NCI-H1417 (cell line): ENCODE results near the gene PLPP7.

ENCODE experiments used
- DNase-seq, 3 experiments: peaks; one replicate each; lab custom pipeline; 2025; lab: John Stamatoyannopoulos, UW

Gene PLPP7

GRCh38 chr9:131281119-131281965 is 8.2 kb upstream of the PLPP7 start:
- no peak for DNase-seq

DNA sequence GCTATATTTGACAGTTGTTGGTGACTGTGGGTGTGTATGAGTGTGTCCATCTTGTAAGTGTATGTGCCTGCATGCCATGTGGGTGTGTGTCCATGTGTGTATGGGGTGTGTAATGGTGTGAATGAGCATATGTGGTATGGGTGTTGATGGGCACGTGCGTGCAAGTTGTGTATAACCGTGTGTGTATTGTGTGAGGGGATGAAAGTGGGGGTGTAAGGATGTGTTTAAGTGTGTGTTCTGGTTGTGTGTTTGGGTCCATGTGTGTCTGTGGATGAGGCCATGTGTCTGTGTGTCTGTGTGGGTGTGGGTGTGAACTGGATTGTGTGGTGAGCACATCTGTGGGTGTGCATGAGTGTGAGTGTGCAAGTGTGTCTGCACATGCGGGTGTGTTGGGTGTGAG is 7.3 kb upstream of the PLPP7 start:
- DNase-seq = no peak

DNA sequence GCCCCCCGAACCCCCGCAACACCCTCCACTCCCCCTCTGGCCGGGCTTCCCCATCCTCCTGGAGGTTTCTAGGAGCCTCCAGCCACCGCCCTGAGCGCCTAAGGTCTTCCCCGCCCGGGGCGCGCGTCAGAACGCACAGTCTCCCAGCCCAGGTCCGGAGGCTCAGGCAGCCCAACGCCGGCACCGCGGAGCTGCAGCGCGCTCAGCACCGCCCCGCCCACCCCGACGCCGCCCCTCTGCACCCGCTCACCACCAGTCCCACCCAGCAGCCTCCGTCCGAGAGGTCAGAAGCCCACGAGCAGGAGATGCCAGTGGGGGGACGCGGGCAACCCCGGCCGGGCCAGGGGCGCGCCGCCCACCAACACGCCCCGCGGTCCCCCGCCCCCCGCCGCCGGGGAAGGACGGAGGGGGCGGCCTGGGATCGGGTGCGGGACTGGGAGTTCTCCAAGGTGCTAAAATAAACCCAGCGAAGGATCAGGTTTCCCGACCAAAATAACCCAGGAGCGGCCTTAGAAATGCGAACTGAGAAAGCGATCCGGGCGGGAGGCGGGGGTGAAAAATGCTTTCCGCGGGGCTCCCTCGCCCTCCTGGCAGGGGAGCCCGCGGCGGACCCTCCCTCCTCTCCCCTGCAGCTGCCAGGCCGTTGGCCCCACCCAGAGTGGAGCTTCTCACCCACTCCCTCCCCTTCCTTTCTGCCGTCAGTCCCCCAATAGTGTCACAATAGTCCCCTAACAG is 6.7 kb upstream of the PLPP7 start:
- peak in 2 of 3 experiments; percentile 18 to 39 for DNase-seq

- no peak for DNase-seq
These were observed 4.7 kb upstream of the PLPP7 start for GRCh38 chr9:131284856-131285255.

DNA sequence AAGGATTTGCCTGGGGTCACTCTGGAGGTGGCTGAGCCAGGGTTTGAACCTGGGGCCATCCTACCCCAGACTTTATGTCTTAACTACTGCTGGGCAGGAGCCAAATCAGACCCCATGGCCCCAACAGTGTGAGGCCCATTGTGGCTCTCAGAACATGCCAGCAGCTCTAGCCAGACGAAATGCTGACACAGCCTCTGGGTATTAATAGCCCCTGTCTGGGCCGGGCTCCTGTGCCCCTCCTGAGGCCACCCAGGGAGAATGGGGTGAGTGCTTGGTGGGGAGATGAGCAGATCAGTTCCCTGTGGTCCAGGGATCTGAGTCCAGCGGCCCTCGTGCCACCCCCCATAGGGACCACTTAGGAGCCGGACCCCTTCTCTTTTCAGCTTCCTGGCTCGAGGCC is 2.2 kb upstream of the PLPP7 start:
- no peak for DNase-seq

GRCh38 chr9:131288217-131288616 is 1.3 kb upstream of the PLPP7 start:
- no peak for DNase-seq

DNA sequence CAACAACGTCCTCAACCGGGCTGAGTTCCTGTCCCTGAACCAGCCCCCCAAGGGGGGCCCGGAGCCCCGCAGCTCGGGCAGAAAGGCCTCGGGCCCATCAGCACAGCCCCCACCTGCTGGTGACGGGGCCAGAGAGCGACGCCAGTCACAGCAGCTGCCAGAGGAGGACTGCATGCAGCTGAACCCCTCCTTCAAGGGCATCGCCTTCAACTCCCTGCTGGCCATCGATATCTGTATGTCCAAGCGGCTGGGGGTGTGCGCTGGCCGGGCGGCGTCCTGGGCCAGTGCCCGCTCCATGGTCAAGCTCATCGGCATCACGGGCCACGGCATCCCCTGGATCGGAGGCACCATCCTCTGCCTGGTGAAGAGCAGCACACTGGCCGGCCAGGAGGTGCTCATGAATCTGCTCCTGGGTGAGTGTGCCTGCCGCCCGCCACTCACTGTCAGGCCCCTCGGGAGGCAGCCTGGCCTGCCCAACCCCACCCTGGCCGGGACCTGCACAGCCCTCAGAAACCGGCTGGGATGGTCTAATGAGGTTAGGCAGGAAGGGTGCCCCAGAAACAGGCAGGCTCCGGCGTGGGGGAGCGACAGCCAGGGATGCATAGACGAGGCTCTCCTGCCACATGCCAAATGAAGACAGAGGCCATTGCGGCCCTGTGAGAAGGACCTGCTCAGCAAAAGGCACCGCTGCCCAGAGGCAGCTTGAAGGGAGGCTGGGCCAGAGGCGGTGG is 678 bp downstream of the PLPP7 start:
- peak in 2 of 3 experiments; percentile 51 to 65 for DNase-seq

GRCh38 chr9:131290767-131291370 is 1.3 kb downstream of the PLPP7 start:
- DNase-seq = no peak

DNA sequence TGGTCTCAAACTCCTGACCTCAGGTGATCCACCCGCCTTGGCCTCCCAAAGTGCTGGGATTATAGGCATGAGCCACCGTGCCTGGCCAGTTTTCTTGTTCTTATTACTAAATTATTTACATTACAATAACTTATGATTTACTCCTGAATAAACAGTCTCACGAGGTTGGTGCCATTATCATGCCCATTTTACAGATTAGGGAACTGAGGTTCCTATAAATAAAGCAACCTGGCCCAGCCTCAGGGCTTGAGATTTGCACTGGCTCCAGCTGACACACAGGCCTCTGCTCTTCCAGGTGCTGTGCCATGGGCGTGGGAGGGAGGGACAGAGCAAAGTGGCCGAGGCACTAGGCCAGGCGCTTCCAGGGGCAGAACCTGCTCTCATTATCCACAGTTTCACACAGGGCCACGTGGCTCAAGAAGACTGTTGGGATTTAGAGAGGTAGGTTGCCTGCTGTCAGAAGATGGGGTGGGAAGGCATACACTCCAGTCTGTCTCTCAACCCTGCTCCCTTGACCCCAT is 2.3 kb downstream of the PLPP7 start:
- DNase-seq = no peak

DNA sequence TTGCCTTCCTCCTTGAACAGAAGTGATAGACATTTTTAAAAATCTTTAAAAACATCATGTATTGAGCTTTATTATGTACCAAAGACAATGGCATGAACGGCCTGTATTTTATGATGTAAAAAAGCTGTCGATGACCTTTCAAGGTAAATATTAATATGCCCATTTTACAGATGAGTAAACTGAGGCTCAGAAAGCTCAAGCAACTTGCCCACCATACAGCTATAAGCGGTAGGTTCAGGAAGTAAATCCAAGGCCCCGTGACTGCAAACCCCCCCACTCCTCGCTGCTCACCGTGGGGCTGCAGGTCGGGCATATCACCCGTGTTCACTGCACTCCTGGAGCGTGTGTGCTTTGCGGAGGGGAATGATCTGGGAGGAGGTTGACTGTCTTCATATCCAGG is 3.4 kb downstream of the PLPP7 start:
- no peak for DNase-seq

DNA sequence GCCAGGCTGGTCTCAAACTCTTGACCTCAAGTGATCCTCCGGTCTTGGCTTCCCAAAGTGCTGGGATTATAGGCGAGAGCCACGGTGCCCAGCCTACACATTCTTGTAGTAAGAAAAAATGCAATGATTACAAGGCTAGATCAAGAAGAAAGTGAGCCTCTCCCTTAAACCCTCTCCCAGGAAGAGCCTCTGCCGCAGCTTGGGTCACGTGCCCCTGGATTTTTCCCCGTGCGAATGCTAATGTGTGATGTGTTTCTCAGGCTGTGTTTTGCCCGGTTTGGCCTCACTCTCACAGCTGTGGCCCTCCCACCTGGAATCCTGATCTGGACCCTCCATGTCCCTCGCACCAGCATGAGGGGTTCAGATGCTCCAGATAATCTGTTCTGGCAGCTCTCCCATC is 6.9 kb downstream of the PLPP7 start:
- no peak for DNase-seq

GRCh38 chr9:131296906-131297500 is 7.5 kb downstream of the PLPP7 start:
- DNase-seq = no peak

- no peak for DNase-seq
These were observed 8.4 kb downstream of the PLPP7 start for GRCh38 chr9:131297903-131298302.

DNA sequence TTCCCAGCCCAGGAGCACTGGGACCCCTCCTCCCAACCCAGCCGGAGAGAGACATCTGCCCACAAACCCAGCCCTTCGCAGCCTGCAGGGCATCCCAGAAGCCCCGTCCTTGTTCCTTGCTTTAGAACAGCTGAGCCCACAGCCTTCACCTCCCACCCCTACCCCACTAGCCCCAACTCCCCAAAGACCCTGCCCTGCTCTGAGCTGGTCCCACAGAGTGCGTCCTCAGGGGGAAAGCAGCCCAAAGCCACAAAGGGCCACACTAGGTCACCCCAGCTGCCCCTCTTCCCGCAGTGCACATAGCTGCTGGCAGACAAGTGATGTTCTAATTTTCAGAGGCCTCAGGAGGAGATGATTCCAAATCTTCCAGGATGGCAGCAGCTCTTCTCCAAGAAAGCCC is 8.8 kb downstream of the PLPP7 start:
- no peak for DNase-seq

DNA sequence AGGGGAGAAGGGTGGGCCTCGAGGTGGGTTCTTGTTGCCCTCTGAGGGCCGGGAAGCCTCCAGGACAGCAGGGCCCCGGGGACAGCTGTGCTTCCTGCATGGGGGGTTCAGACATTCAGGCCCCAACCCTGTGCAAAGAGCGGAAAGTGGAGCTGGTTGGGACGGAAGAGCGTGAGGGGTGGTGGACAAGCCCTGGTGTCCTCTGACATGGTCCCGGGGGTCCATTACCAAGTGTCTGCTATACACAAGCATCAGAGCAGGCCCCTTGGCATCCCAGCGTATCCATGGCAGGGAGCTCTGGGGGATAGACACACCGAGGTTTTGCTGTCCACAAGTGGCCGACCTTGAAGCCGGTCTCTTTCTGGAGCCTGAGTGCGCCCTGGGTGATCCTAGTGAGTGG is 9.3 kb downstream of the PLPP7 start:
- DNase-seq = no peak

DNA sequence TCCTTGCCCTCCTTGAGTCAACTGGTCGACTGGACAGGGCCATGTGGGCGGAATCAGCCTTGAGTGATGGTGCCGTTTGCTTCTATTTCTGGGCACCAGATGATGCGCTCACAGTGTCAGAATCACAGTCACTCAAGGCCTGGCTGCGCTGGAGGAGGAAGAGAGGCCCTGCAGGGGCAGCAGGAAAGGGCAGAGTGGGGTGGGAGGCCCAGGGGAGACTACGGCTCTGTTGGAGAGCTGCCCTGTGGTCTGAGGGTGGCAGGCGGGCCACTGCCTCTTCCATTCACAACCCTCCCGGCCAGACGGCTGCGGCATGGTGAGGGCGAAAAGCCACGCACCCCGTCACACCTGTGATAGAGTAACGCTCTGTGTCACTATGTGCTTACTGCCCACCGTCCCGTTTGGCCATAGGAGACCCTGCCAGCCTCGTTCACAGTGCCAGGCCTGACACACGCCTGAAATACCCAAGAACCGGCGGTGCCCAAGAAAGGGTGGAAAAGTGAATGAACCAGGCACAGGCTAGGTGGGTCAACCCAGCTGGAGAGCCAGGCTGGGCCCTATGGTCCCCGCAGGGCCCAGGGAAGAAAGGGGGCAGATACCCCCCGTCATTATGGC is 9.9 kb downstream of the PLPP7 start:
- no peak for DNase-seq

DNA sequence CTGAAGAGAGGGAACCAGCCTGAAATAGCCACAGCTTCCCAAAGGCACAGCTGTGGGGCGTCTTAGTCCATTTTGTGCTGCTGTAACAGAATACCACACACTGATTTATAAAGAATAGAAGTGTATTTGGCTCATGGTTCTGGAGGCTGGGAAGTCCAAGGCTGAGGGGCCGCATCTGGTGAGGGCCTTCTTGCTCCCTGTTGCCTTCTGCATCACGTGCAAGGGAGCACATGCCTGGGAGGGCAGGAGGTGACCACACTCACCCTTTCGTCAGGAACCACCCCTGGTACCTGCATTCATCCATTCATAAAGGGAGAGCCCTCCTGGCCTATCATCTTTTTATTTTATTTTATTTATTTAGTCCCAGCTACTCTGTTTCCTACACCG is 10.4 kb downstream of the PLPP7 start:
- no peak for DNase-seq

DNA sequence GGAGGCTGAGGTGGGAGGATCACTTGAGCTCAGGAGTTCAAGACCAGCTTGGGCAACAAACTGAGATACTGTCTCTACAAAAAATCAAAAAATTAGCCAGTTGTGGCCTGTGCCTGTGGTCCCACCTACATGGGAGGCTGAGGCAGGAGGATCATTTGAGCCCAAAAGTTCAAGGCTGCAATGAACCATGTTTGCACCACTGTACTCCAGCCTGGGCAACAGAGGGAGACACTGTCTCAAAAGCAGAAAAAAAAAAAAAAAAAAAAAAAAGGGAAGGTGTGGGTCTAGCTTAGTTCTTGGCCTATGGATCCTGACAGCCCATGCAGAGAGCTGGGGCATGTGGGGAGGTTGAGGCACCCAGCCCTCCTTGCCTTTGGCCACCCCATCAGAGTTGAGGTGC is 10.9 kb downstream of the PLPP7 start:
- no peak for DNase-seq

DNA sequence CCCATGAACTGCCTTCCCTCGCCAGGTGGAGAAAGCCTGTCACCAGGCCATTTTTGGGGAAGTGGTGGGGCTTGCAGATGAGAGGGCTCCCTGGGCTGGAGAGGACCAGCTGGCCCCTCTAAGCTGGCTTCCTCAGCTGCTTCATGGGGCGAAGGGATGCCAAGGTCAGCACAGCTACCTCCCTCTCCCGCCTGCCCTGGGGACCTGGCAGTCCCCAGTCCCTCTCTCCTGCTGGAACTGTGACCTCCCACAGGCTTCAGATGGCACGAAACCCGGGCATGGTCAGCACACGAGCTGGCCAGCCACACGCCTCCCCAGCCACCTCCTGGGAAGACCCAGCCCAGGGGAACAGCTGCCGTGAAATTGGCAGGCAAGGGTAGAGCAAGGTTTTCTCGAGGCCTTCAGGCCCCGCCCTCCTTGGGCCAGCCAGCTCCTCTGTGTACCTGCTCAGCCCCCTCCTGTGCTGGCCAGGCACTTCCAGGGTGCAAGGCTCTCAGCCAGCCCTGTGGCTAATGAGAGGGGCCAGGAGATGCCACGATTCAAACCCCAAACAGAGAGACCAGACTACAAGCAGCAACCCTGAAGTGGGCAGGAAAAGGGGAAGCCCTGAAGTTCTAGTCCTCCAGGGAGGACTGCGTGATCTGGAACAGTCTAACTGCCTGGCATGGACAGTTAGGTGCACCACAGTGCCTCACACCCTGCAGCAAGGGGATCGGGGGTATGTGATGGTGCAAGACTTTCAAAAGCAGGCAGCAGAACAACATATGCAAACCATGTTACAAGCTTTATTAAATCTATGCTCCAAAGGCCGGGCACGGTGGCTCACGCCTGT is 12.9 kb downstream of the PLPP7 start:
- no peak for DNase-seq
